Heart left ventricle (tissue), 16 donors: ENCODE results near the gene ENTHD1. TPM values are rescaled to one million over a fixed set of nuclear protein-coding genes. Genes with fewer than 3 reads are reported as not detected.

Experiments used
- ATAC-seq, 4 donors: fragments of 200-7000 bp; cut with Tn5 transposase; one replicate each; pipeline ENCODE4 v1.9.1; 2020 to 2022; ENCODE audit warnings: moderate library complexity in 4 of 4, mild to moderate bottlenecking in 3 of 4, moderate number of reproducible peaks in 1 of 4
- DNase-seq, 5 donors: peaks; one replicate each; pipeline ENCODE4 v3.0.0-alpha.2; 2020
- H3K27ac ChIP-seq, 12 donors: fragments of 200-600 bp; sonication (generic) in 4 of 12; one replicate each; pipeline versions ENCODE4 v1.5.0 to v1.8.0; 2016 to 2022; ENCODE audit warnings: mild to moderate bottlenecking in 2 of 12
- H3K27me3 ChIP-seq, 9 donors: fragments of 200-600 bp; sonication (generic) in 2 of 9; one replicate each; pipeline versions ENCODE4 v1.5.1 to v1.8.0; 2016 to 2022; ENCODE audit warnings: mild to moderate bottlenecking in 3 of 9
- H3K36me3 ChIP-seq, 9 donors: fragments of 200-600 bp; sonication (generic) in 2 of 9; one replicate each; pipeline versions ENCODE4 v1.5.0 to v1.8.0; 2018 to 2022; ENCODE audit warnings: mild to moderate bottlenecking in 2 of 9
- H3K4me1 ChIP-seq, 12 donors: fragments of 200-600 bp; sonication (generic) in 4 of 12; one replicate each; pipeline versions ENCODE4 v1.5.0 to v1.8.0; 2016 to 2022; ENCODE audit warnings: mild to moderate bottlenecking in 3 of 12
- H3K4me3 ChIP-seq, 12 donors: fragments of 200-600 bp; sonication (generic) in 4 of 12; one replicate each; pipeline versions ENCODE4 v1.5.0 to v1.8.0; 2017 to 2022; ENCODE audit warnings: mild to moderate bottlenecking in 9 of 12, moderate library complexity in 4 of 12
- H3K9me3 ChIP-seq, 12 donors: fragments of 200-600 bp; sonication (generic) in 4 of 12; one replicate each; pipeline versions ENCODE4 v1.5.0 to v1.8.0; 2016 to 2022; ENCODE audit warnings: mild to moderate bottlenecking in 1 of 12
- POLR2A ChIP-seq, 2 donors: fragments of 450-650 bp; IDR thresholded peaks; one replicate each; pipeline ENCODE4 v1.6.1; 2017; ENCODE audit warnings: antibody characterized with exemption in 2 of 2, mild to moderate bottlenecking in 2 of 2, moderate library complexity in 2 of 2
- WGBS, 4 donors: extraction: QIAGEN DNeasy Blood & Tissue Kit in 2 of 4; methylation state at CpG; one replicate each; pipeline versions ENCODE4 v1.1.5 to v1.1.7; 2013 to 2018; 5-methylcytosine and 5-hydroxymethylcytosine counted together
- intact Hi-C, 10 donors: fragments of 100-400 bp; cut with DNase I; formaldehyde crosslinking; loops; one replicate each; pipeline versions ENCODE4 v1.11.1 to v1.14.2; 2022
- polyA plus RNA-seq, 2 donors: library from polyadenylated mRNA; stranded (reverse); fragments of 200-250 nt; gene quantifications; one replicate each; pipeline ENCODE4 v1.2.3, GENCODE V29; 2013
- total RNA-seq, 9 donors: library from RNA; depleted of rRNA in 2 of 9; stranded (reverse); fragments of >200 nt in 2 of 9; fragmentation: NEBNext Ultra II Directional in 3 of 9; extraction: Animal tissue kit (Norgen Biotek cat#: 25700) in 3 of 9; gene quantifications; one replicate each; pipeline versions ENCODE4 v1.1.0 to v1.2.4, GENCODE V29; 2016 to 2023
- TF ChIP-seq, protein P1 (sequence below), 12 donors: fragments of 200-600 bp; sonication (generic) in 4 of 12; IDR thresholded peaks; one replicate each; pipeline versions ENCODE4 v1.5.0 to v1.8.0; 2018 to 2022; ENCODE audit warnings: antibody characterized with exemption in 12 of 12, mild to moderate bottlenecking in 5 of 12
- donor health status: ischemic (EF 13 %, LVEDD 7.1; RV severe dilation, severe dysfunction).
- donor health status: healthy with polysubstance abuse.
- donor health status: DM: no; HTN: yes; CAD: no.
- donor health status: DM: no; HTN: no; CAD: no.
- donor health status: ischemic (EF 25% LVEDD 6.9; RV normal size, moderate dysfunction).
- donor health status: ischemic (EF 25% LVEDD 5.7; RV mildly dilated, moderate dysfunction).
- donor health status: healthy.
- donor health status: DM: yes; HTN: yes; CAD: no.
- donor health status: ischemic (EF 35%, LVEDD 5.7; RV mildly dilated, moderate dysfunction).
- donor health status: nonischemic (EF 11% LVEDD 7.7; RV severe dilation, severe dysfunction).
- donor health status: DM: yes; HTN: yes; CAD: no.
- donor health status: PGD.
- donor health status: ischemic (EF 29% LVEDD 5.4; RV normal size, mild dysfunction).
- donor health status: nonischemic (EF 23%, LVEDD 6.1; RV moderate dilation, normal function).

The ENTHD1 gene
- total and polyA plus RNA-seq, 11 donors: not detected

GRCh38 chr22:39940757-39941305 lies 47.3 kb upstream of the ENTHD1 start:
- intact Hi-C loops: no loop called here
- no peaks in the 10 kb centered on the region for H3K36me3 ChIP-seq
- WGBS, 4 donors: 65 to 68% (median 67%) methylated on average over 9 of the region's 9 CpGs

GRCh38 chr22:39939830-39940229 lies 46.3 kb upstream of the ENTHD1 start:
- Histone ChIP-seq H3K4me3 (no peak overlapping the region), H3K27me3 (peaks cover 0 to 19% (median 6%) of the 10 kb centered on the region in 9 donors), H3K27ac (no peak overlapping the region), H3K4me1 (no peaks in the 10 kb centered on the region), H3K9me3 (no peaks in the 10 kb centered on the region), H3K36me3 (no peaks in the 10 kb centered on the region)
- intact Hi-C loops: loop anchor here in 1 of 10 donors (10.0 kb wide), 1 partner anchor 85 kb away; no protein-coding TSS in a partner anchor
- ATAC-seq (no peak), DNase-seq (no peak)
- TF ChIP-seq, protein P1, sequence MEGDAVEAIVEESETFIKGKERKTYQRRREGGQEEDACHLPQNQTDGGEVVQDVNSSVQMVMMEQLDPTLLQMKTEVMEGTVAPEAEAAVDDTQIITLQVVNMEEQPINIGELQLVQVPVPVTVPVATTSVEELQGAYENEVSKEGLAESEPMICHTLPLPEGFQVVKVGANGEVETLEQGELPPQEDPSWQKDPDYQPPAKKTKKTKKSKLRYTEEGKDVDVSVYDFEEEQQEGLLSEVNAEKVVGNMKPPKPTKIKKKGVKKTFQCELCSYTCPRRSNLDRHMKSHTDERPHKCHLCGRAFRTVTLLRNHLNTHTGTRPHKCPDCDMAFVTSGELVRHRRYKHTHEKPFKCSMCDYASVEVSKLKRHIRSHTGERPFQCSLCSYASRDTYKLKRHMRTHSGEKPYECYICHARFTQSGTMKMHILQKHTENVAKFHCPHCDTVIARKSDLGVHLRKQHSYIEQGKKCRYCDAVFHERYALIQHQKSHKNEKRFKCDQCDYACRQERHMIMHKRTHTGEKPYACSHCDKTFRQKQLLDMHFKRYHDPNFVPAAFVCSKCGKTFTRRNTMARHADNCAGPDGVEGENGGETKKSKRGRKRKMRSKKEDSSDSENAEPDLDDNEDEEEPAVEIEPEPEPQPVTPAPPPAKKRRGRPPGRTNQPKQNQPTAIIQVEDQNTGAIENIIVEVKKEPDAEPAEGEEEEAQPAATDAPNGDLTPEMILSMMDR (IDR thresholded peaks at IDR 0.05): no peak
- no peak for TF ChIP-seq POLR2A (IDR thresholded peaks at IDR 0.05)
- WGBS, 4 donors: 92 to 100% (median 96%) methylated on average over 3 of the region's 3 CpGs

More at GRCh38 chr22:39940757-39941305, 47.3 kb upstream of the ENTHD1 start:
- TF ChIP-seq POLR2A (IDR thresholded peaks at IDR 0.05): no peak
- TF ChIP-seq, protein P1 (IDR thresholded peaks at IDR 0.05): no peak
- Histone ChIP-seq H3K4me3 (no peak overlapping the region), H3K27me3 (peaks cover 0 to 20% (median 3%) of the 10 kb centered on the region in 9 donors), H3K4me1 (no peaks in the 10 kb centered on the region), H3K9me3 (no peaks in the 10 kb centered on the region), H3K27ac (no peak overlapping the region)
- no peak for ATAC-seq
- no peak for DNase-seq

- H3K4me3 ChIP-seq: no peak overlapping the region
- H3K27me3 ChIP-seq: peaks cover 0 to 24% (median 8%) of the 10 kb centered on the region in 9 donors
- H3K4me1 ChIP-seq: no peaks in the 10 kb centered on the region
- no peaks in the 10 kb centered on the region for H3K9me3 ChIP-seq
- no peaks in the 10 kb centered on the region for H3K36me3 ChIP-seq
- intact Hi-C loops: loop anchor here in 1 of 10 donors (10.0 kb wide), 1 partner anchor 86 kb away; no protein-coding TSS in a partner anchor
- TF ChIP-seq, protein P1 (IDR thresholded peaks at IDR 0.05): no peak
- TF ChIP-seq POLR2A (IDR thresholded peaks at IDR 0.05): no peak
- ATAC-seq (no peak), DNase-seq (no peak)
- no peak overlapping the region for H3K27ac ChIP-seq
- WGBS, 4 donors: 77 to 89% (median 83%) methylated on average over 14 of the region's 14 CpGs
Measured at GRCh38 chr22:39938509-39939111, 45.0 kb upstream of the ENTHD1 start.

DNA sequence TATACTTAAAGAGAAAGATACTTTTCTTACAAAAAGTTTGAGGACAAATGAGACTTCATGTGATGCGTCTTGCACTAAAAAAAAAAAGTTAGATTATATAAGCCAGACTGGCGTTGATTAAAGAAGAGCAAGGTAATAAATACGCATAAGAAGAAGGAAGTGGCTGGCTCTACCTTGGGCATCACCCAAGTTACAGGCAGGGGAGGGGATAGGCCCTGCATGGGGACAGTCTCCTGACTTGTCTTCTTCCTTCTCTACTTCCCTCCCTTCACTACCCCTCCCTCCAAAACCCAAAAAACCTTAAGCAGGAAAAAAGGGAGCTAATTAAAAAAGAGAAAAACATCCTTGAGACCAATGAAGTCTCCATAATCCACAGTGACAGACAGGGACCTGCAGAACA lies 44.3 kb upstream of the ENTHD1 start:
- H3K36me3 ChIP-seq: no peaks in the 10 kb centered on the region
- no peak overlapping the region for H3K4me3 ChIP-seq
- DNase-seq: no peak
- H3K27me3 ChIP-seq: peaks cover 0 to 27% (median 8%) of the 10 kb centered on the region in 9 donors
- intact Hi-C loops: loop anchor here in 1 of 10 donors (10.0 kb wide), 1 partner anchor 87 kb away; no protein-coding TSS in a partner anchor
- H3K4me1 ChIP-seq: no peaks in the 10 kb centered on the region
- H3K27ac ChIP-seq: no peak overlapping the region
- 80 to 90% (median 86%) methylated on average over 3 of the region's 3 CpGs for WGBS, 4 donors
- no peak for ATAC-seq
- TF ChIP-seq, protein P1 (IDR thresholded peaks at IDR 0.05): no peak
- H3K9me3 ChIP-seq: no peaks in the 10 kb centered on the region
